SK-N-SH treated with all-trans-retinoic acid at 6 μM for 48 hours (cell line): Measurements from ENCODE around the gene TMEM217.

ENCODE experiments used
- ARNTL ChIP-seq: fragments of 450-650 bp; formaldehyde crosslinking; IDR thresholded peaks from 2 replicates; pipeline ENCODE4 v1.5.0; 2020; ENCODE audit warnings: low read depth, mild to moderate bottlenecking, moderate library complexity, borderline replicate concordance
- BACH2 ChIP-seq: fragments of 250-450 bp; sonication (Bioruptor Pico); IDR thresholded peaks from 2 replicates; pipeline ENCODE4 v1.9.0; 2021; ENCODE audit warnings: mild to moderate bottlenecking, borderline replicate concordance
- CSDC2 ChIP-seq: fragments of 250-450 bp; sonication (Bioruptor Pico); IDR thresholded peaks from 2 replicates; pipeline ENCODE4 v1.5.0; 2020; ENCODE audit warnings: mild to moderate bottlenecking, moderate library complexity
- ISL1 ChIP-seq: fragments of 250-450 bp; sonication (Bioruptor Pico); IDR thresholded peaks from 2 replicates; pipeline ENCODE4 v2.1.2; 2022; ENCODE audit warnings: mild to moderate bottlenecking, moderate library complexity
- OSR1 ChIP-seq: fragments of 250-450 bp; sonication (Bioruptor Pico); IDR thresholded peaks from 2 replicates; pipeline ENCODE4 v1.8.0; 2022; ENCODE audit warnings: moderate library complexity, mild to moderate bottlenecking, inconsistent platforms
- PPARA ChIP-seq: fragments of 250-450 bp; sonication (Bioruptor Pico); IDR thresholded peaks from 2 replicates; pipeline ENCODE4 v1.5.0; 2020; ENCODE audit warnings: mild to moderate bottlenecking, borderline replicate concordance
- RARB ChIP-seq: fragments of 250-450 bp; sonication (Bioruptor Pico); IDR thresholded peaks from 2 replicates; pipeline ENCODE4 v1.8.0; 2021; ENCODE audit warnings: mild to moderate bottlenecking, moderate library complexity
- SNAI2 ChIP-seq: fragments of 250-450 bp; sonication (Bioruptor Pico); IDR thresholded peaks from 2 replicates; pipeline ENCODE4 v1.5.0; 2020; ENCODE audit warnings: mild to moderate bottlenecking, moderate library complexity
- TOX ChIP-seq: fragments of 250-450 bp; sonication (Bioruptor Pico); IDR thresholded peaks from 2 replicates; pipeline ENCODE4 v1.8.0; 2021; ENCODE audit warnings: mild to moderate bottlenecking, moderate library complexity, borderline replicate concordance
- ZC3H10 ChIP-seq: fragments of 250-450 bp; sonication (Bioruptor Pico); IDR thresholded peaks from 2 replicates; pipeline ENCODE4 v1.5.1; 2021; ENCODE audit warnings: mild to moderate bottlenecking, moderate library complexity
- ZFP30 ChIP-seq: fragments of 450-650 bp; formaldehyde crosslinking; IDR thresholded peaks from 2 replicates; pipeline ENCODE4 v1.5.0; 2022; ENCODE audit warnings: mild to moderate bottlenecking, moderate library complexity
- ZNF70 ChIP-seq: fragments of 450-650 bp; formaldehyde crosslinking; IDR thresholded peaks from 2 replicates; pipeline ENCODE4 v1.5.0; 2020; ENCODE audit warnings: mild to moderate bottlenecking, moderate library complexity
- TF ChIP-seq, protein P1 (sequence below): fragments of 250-450 bp; sonication (Bioruptor Pico); IDR thresholded peaks from 2 replicates; pipeline ENCODE4 v1.8.0; 2020; ENCODE audit warnings: mild to moderate bottlenecking, moderate library complexity, borderline replicate concordance
- TF ChIP-seq, protein P2 (sequence below): fragments of 250-450 bp; sonication (Bioruptor Pico); IDR thresholded peaks from 2 replicates; pipeline ENCODE4 v1.5.1; 2021; ENCODE audit warnings: mild to moderate bottlenecking, moderate library complexity

DNA sequence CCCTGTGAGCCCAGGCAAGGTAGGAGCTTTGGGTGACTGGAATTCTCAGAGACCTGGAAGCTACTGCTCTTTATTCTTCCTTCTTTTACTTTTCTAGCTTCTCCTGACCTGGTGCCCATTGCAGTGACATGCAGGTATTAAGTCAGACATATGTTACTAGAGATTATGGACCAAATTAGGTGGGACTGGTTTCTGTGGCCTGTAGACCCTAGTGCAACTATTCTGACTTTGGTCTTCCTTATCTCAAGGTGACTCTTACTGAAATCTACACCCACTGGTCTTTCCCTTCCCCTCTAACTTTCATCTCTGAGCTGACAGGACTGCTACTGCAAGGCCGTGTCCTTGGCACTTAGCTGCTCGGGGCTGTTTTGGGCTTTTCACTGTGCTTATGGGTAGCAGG, 24.4 kb upstream of the TMEM217 start:
- TF ChIP-seq ZFP30 (CRISPR knock-in tag) (no peak), RARB (CRISPR knock-in tag) (no peak), ZC3H10 (CRISPR knock-in tag) (no peak), ISL1 (CRISPR knock-in tag) (no peak), CSDC2 (CRISPR knock-in tag) (no peak), ARNTL (no peak), ZNF70 (CRISPR knock-in tag) (no peak), PPARA (CRISPR knock-in tag) (no peak), BACH2 (CRISPR knock-in tag) (no peak), OSR1 (CRISPR knock-in tag) (no peak), TOX (no peak), SNAI2 (CRISPR knock-in tag) (no peak)
- TF ChIP-seq, protein P1, sequence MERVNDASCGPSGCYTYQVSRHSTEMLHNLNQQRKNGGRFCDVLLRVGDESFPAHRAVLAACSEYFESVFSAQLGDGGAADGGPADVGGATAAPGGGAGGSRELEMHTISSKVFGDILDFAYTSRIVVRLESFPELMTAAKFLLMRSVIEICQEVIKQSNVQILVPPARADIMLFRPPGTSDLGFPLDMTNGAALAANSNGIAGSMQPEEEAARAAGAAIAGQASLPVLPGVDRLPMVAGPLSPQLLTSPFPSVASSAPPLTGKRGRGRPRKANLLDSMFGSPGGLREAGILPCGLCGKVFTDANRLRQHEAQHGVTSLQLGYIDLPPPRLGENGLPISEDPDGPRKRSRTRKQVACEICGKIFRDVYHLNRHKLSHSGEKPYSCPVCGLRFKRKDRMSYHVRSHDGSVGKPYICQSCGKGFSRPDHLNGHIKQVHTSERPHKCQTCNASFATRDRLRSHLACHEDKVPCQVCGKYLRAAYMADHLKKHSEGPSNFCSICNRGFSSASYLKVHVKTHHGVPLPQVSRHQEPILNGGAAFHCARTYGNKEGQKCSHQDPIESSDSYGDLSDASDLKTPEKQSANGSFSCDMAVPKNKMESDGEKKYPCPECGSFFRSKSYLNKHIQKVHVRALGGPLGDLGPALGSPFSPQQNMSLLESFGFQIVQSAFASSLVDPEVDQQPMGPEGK (CRISPR knock-in tag), result no peak
- TF ChIP-seq, protein P2, sequence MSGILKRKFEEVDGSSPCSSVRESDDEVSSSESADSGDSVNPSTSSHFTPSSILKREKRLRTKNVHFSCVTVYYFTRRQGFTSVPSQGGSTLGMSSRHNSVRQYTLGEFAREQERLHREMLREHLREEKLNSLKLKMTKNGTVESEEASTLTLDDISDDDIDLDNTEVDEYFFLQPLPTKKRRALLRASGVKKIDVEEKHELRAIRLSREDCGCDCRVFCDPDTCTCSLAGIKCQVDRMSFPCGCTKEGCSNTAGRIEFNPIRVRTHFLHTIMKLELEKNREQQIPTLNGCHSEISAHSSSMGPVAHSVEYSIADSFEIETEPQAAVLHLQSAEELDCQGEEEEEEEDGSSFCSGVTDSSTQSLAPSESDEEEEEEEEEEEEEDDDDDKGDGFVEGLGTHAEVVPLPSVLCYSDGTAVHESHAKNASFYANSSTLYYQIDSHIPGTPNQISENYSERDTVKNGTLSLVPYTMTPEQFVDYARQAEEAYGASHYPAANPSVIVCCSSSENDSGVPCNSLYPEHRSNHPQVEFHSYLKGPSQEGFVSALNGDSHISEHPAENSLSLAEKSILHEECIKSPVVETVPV (CRISPR knock-in tag), result no peak
